GM21360 (cell line): Measurements from ENCODE around the gene YWHAB.
"Not testable (repeated sequence)": the region's sequence is repeated elsewhere in the genome, so short reads cannot be mapped to it uniquely, and the experiment has no call there.

Experiments
- ATAC-seq: cut with Tn5 transposase; IDR thresholded peaks from one replicate; pipeline ENCODE4 v1.9.1; 2021; ENCODE audit warnings: mild to moderate bottlenecking, moderate library complexity; ENCODE audit not compliant: unreplicated experiment

The YWHAB gene

DNA sequence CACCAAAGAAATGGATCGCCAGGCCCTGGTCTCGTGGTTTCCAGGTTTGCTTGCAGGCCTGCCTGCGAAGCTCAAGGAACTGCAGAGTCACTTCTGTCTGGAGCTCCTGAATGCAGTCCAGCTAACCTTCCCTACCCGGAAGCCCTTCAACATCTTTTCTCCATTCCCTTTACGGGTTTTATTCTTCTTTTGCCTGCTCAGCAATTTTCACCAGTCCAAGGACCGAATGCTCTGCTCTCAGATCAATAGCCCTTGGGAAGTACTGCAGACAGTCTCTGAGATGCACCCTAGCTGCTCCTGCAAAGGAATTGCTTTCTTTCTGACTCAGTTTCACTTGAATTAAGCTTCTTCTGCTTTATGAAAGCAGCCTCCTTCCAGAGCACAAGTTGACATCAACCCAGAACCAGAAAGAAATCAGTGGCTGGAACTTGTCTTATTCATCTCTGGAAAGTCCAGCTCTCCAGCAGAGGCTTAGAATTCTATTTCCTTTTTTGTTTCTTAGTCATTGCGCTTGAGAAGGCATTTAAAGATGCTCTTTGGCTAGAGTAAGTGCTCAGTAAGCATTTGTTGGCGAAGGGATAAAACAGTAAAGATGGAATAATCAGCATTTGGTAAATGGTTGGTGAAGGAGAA is 18.7 kb upstream of the YWHAB start:
- ATAC-seq, result no peak

DNA sequence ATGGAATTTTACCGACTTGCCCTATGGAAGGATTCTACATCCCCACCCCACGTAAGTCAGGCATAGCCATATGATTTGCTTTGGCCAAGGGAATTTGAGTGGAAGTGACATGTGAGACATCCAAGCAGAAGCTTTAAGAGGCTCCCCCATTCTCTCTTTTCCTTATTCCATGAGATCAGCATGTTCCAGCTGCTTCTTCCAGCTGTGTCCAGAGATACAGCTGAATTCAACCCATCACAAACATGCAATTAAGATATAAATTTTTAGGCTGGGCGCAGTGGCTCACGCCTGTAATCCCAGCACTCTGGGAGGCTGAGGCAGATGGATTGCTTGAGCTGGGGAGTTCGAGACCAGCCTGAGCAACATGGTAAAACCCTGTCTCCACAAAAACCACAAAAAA is 16.0 kb upstream of the YWHAB start:
- no peak for ATAC-seq

DNA sequence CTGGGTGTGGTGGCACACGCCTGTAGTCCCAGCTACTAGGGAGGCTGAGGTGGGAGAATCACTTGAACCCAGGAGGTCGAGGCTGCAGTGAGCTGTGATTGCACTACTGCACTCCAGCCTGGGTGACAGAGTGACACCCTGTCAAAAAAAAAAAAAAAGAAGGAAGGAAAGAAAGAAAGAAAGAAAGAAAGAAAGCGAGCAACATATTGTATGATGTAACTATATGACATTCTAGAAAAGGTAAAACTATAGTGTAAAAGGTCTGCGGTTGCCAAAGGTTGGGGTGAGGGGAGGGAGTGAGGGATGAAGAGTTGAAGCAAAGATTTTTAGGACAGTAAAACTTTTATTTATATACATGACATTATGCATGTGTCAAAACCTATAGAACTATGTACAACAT is 3.1 kb upstream of the YWHAB start:
- not testable (repeated sequence) for ATAC-seq

DNA sequence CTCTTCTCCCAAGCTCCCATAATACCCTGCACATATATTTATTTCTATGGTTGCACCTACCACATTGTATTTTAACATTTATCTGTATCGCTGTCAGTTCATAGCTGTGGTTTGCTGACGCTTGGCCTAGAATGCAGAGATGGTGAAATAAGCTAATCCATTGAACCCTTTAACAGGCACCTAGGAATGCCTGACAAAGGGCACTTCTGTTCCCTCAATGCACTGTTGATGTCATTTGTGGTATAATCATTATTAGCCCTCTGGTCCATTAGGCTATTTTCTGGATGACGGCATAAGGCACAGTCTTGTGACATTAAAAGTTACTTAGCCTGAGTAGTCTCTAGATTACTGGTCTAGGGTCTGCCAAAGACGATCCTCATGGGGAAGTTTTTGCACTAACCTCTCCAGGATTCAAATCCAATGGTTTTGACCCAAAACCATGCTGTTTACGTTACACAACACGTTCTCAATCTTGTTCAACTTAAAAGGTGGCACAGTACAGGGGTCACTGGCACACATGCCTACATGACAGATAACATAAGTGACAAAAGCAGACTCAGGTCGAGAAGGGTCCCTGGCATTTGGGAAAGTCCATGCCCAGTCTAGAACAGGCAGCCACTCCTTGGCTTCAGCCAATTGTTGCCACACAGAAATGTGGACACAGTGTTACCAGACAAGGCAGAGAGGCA is 2.1 kb upstream of the YWHAB start:
- ATAC-seq, result no peak

DNA sequence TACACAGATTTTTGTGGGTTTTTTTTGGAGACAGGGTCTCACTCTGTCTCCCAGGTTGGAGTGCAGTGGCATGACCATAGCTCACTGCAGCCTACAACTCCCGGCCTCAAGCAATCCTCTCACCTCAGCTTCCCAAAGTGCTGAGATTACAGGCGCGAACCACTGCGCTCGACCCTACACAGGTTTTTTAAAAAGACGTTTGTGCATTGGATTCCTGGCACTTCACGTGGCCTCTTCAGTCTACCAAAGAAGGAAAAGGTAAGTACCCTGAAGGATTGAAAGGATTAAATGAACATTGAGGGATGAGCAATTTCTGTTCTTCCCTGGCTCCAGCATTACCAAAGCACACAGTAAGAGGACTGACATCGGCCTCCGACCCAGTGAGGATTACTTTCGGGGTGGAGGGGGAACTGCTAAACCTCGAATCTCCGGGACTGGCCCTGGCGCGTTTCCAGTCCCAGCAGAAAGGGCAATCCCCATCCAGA is 556 bp upstream of the YWHAB start:
- no peak for ATAC-seq

DNA sequence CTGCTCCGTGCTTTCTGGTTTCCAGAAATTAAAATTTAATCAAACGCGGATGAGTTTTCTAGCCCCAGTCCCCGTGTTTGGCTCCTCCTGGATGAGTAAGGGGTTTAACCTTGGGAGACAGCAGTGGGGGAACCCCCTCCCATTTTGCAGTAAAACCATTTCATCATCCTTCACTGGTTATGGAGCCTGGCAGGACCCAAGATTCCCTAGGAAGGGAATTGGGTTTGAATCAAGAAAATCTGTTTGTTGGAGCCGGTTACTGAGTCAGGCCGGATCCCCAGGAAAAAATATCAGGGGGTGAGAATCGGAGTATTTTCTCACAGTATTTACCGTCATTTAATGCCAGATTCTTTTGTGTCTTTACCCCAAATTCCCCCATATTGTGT is 754 bp downstream of the YWHAB start:
- ATAC-seq, result no peak

DNA sequence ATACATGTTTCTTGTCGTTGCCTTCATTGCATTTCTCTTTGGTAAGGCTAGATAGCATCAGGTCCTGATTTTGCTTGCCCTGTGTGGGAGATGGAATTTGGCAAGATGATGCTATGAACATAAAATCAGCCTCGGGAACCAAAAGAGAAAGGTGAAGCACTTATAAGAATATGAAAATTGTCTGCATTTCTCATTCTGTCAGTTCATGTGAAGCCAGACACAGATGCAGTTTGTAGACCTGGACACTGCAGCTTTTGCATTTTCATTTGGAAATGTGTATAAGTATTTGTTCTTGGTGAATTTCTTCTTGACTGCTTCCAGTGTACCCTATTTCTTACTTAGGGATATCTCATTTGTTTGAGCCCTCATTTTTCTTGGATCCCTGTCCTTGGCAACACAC is 1.3 kb downstream of the YWHAB start:
- no peak for ATAC-seq

DNA sequence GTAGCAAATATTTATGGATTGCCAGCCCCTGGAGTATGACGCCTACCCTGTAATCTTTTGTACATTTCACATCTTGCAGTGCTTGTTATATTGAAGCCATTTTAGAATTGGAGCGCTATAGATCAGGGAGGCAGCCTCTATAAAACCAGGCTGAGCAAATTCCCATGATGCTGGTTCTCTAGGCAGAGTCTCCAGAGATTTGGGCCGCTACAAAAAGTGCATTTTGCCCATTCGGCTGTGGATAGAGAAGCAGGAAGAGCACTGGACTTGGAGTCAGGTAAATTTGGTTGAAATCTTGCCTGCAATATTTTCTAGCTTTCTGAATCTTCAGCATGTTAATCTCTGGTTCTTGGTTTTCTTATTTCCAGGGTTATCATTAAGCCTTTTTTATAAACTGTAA is 2.0 kb downstream of the YWHAB start:
- ATAC-seq, result no peak

DNA sequence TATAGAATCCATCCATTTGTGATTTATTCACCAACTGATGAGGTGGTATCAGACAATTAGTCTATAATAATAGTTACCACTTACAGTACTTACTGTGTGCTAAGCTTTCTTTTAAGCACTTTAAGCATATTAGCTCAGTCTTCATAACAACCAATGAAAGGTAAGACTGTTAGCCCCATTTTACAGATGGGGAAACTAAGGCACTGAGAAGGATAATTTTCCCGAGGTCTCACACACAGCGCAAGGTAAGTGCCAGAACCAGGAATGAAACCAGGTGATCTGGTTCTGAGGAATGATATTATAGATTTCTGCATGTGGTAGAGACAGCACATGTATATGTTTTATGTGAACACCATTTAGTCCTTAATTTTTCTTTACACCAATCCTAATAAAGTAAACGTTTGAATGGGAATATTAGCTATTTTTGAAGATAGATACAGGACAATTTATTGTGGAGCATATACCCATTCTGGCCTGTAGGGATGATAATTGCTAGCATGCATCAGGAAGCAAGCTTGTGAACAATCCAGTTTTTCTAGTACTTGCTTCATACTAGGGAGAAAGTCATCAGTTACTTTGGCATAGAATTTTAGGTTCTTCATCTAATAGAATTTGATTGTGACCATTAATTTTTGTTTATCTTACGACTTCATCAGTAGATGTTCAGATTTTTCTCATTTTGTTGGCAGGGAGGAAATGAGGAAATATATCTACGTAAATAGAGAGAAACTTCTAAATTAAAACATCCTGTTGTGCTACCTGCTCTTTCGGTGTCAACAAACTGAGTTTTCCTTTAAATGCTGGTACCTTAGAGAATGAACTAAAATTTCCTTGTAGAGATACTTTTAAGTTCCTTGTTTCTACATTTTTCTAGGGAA is 3.0 kb downstream of the YWHAB start:
- ATAC-seq, result no peak

DNA sequence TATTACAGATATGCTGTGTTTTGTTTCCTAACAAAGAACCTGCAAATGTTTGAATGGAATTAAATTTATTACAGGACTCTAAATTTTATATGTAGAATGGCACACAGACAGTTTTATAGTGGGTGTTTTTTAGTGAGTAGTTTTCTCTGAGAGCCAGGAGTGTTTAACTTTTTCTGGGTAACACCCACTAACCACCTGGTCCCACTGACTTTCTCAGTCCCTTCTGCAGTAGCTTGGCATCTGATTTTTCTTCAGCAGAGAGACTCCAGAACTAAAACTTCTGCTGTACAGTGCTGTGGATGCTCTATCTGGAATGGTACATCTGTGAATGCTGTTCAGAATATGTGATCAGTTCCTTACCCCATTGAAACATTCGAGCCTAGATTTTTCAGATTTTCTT is 6.3 kb downstream of the YWHAB start:
- ATAC-seq, result no peak

DNA sequence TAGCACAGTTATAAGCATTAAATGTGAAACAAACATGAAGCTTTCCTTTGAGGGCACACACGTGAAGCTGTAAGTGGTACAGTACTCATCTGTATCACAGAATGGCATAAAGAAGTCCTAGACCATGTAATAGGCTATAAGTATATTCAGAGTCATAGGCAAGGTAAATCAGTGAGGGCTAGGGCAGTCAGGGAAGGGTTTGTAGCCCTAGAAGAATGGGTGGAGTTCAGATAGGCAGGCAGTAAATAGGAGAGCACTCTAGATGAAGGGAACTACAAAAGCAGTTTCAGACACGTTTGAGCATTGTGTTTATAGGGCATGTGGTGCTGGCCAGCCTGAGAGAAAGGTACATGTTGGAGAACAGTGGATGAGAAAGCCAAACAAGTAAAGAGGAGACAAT is 9.5 kb downstream of the YWHAB start:
- no peak for ATAC-seq

DNA sequence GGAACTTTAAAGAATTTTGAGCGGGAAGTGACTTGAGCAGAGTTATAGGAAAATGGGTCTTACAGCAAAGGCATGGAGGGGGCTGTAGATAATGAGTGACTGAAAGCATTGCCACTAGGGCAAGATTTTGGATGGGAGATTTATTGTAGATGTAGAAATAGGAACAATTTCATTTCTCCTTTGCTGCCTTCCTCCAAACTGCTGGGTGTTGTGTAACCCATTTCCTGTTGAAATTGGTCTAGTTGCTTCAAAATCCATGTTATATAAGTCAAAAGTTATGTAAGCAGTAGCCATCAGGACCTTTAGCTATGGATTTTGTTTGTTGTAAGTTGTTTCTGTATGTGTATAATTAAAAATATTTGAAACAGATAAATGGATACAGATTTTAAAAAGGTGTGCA is 11.1 kb downstream of the YWHAB start:
- no peak for ATAC-seq

DNA sequence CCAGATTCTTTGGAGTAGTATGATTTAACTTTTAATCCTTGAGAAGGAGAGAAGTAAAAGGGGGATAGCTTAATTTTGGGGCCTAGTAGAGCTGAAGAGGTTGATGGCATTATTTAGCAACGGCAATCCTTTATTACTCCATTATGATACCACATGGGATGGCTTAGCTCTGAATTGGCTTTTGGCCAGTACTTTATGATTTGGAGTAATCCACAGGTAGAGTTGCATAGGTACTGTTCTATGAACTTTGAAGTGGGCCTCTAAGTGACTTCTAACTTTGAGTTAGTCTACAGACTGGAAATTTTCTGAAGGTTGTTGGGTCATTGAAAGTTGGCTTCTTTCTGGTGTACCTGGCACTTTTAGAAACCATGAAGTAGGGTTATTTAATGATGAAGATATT is 11.6 kb downstream of the YWHAB start:
- ATAC-seq, result no peak

DNA sequence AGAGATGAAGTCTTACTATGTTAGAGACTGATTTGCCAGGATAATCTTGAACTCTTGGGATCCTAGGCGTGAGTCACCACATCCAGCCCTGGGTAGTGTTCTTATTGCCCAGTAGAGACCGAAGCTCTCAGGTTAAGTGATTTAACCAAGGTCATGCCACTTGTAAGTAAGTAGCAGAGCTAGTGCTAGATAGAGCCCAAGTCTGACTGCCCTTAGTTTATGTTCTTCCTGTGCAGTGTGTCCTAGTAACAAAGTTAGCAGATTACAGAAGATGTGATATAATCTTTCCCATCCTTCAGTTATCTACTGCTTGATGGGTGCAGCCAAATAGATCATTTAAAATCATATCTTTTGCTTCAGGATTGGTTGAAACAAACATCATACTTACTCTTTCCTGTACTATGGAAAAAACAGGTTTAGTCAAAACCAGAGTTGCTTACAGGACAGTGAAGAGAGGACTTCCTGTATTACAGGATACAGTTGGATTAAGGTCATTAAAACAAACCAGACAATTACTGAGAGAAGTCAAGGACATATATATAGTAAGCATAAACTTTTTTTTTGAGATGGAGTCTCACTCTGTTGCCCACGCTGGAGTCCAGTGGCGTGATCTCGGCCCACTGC is 14.8 kb downstream of the YWHAB start:
- no peak for ATAC-seq

DNA sequence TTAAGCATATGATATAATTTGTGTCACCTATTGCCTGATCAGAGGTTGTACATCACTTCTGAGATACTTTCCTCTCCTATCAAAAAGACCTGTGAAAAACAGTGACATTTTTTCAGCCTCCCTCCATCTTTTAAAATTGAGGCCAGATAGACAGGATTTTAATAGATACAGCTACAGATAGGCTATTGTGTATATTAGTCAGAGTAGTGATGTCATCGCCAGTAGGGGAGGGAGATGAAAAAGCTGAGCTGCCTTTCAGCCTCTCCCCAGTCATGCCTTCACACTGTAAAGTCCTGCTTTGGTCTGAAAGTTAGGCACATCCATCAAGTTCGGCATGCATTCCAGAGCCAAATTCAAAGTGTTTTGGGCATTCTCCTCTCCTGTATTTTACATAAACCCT is 16.5 kb downstream of the YWHAB start:
- no peak for ATAC-seq

DNA sequence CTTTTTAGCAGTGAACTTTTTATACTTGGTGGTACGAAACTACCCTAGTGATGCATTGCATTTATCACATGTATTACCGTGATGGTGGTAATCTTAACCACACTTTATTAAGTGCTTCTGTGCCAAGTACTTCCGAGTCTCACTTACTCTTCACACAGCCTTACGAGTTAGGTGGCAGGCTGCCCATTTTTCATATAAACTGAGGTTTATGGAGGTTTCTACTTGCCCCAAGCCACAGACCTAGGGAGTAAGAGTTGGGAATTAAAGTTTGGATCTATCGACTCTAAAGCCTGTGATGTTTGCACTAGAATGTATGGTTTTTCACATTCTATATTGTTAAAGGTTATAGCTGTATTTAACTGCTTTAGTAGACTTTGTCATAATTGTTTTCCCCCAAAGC is 18.9 kb downstream of the YWHAB start:
- no peak for ATAC-seq

DNA sequence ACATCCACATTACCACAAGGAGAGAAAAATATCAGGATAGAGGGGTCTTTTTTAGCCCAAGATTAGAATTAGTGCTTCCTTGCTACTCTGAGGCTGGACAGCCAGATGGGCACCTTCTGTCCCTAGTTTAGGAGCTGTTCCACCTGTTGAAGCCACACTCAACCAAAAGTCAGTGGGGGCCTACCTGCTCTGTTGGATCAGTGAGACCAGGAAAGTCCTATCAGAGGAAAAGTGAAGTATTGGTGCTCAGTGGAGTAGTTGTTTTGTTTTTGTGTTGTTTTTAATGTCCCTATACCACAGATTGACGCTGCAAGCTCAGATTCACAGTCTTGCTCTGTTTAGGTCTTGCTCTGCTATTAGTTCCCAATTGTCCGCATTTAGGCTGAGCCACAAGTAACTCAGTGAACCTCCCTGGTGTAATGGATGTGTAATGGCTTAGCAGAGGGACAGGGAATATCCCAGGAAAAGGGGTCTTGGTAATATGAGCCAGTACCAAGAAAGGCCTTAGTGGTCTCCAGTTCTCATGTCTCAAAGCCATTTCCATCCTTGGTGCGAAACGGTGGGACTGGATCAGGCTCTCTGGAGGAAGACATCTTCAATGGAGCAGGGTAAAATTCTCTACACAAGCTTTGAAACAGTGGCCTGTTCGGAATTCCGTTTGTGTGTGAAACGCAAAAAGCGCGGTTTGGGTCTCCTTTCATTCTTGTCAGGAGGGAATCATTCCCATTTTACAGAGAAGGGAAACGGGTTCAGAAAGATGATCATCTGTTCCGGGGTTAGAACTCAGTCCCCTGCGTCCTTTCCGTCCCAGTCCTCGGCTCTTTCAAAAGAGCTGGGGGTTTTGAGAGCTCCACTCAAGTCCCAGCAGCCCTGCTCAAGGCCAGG is 23.7 kb downstream of the YWHAB start:
- ATAC-seq, result no peak

DNA sequence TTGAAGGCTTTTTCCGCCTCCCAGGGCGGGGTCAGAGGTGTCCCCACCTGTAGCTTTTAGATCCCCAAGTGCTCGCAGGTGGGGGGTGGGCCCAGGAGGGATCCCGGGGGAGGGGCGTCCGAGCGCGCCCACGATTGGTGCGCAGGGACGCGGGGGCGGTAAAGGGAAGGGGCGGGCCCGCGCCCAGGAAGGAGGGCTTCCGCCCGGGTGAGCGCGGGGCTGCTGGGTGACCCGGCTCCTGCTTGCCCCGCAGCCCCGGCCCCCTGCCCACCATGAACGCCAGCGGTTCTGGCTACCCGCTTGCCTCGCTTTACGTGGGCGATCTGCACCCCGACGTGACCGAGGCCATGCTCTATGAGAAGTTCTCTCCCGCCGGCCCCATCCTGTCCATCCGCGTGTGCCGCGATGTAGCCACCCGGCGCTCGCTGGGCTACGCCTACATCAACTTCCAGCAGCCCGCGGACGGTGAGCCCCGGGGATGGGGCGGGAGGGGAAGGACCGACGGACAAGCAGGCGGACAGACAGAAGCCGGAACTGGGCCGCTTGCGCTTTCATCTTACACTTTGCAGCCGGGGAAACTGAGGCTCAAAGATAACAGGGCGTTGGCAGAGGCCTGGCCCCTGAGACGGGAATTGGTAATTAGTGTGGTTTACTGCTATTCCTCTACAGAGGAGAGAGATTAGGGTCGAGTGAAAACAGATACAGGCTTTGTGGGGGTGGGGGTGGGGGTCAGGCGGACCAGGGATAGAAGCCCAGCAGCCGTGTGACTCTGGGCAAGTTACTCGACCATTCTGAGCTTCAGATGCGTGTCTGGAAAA is 24.6 kb downstream of the YWHAB start, which contains the start of gene PABPC1L:
PABPC1L (plus strand) TSS at position 189 of the 818 bp plus-strand sequence; CDS start at position 273, 84 bp downstream.
- ATAC-seq, result peak; percentile 78

DNA sequence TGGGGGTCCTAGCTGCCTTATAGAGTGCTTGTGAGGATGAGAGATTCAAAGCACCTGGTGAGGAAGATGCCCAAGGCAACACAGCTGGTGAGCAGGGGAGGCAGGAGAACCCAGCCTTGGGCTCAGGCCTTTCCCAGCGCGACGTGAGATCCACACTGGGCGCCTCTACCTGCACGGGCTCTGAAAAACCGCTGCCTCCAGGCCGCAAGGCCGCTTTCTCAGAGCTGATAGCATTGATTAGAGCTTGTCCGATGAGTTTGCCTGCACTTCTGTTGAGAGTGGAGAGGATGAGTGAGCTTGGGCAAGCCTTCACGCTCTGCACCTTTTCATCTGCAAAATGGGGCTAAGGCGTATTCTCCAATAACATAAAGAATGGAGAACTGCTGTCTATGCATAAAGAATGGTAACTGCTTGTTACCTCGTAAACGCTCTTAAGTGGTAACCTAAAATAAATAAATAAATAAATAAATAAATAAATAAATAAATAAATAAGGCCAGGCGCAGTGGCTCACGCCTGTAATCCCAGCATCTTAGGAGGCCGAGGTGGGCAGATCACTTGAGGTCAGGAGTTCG is 25.3 kb downstream of the YWHAB start:
- no peak for ATAC-seq
